ENCODE results near the gene SMIM20.
"Not testable (repeated sequence)": the region's sequence is repeated elsewhere in the genome, so short reads cannot be mapped to it uniquely, and the experiment has no call there.

The SMIM20 gene

DNA sequence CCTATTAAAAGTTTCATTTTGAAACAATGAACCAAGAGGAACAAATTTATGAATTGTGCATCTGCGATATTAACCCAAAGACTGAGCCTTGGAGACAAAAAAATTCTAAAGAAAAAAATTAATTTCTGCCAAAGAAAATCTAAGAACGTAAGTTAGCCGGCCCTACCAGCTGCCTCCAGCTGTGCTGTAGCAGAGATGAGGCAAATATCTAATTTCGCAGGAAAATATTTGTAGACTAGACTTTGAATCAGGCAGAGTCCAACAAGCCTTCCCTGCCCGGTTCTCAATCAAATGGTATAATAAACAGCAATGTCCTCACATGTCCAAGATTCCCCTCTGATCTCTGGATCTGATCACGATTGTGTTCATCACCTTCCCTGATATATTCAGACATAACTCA is 21.2 kb upstream of the SMIM20 start:
- DNase-seq: no peak

DNA sequence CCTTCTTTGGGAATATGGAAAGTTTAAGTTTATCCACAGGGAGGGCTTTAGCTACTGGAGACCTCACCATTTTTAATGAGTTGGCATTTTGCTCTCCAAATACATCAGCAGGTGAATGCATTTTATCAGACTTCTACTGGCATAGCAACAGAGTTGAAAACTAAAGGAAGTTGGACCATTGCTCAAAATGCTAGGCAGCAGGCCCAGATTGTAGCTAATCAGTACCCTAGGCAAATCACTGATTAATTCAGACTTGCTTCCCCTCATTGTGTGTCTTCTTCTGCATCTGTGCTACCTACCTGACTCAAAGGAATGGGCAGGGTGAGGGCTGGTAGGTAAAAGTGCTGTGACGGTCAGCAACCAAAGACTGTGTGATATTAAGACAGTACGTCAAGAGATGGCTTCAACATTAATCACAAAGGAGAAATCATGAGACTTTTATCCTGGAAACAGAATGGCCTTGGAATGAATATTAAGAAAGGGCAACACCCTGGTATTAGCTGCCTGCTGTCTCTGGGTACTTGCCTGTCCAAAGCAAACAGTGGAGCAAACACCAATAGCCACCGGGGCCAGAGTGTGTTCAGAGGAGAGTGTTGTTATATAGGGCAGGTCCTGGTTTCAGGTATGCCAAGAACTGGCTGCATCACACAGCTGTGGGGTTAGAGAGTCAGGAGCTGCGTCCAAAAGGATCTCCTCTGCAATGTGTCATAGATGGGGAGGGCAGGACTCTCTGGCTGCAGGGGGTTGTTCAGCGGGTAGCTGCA is 17.1 kb upstream of the SMIM20 start:
- no peak for DNase-seq

DNA sequence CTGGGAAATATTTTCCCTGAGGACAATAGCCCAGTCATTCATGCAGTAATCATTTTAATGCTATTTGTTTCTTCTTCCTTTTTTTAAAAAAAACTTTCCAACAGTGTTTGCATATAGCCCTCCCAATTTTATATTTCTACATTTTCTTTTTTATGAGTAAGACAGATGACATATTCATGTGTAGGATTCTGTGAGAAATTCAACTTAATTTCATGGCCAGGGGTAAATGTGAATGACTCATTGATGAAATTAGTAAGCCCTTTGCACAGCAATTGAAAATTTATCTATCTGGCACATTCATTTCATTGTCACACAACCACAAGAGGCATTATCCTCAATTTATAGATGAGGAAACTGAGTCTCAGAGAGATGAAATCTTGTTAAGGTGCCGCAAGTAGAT is 13.7 kb upstream of the SMIM20 start:
- DNase-seq: no peak

DNA sequence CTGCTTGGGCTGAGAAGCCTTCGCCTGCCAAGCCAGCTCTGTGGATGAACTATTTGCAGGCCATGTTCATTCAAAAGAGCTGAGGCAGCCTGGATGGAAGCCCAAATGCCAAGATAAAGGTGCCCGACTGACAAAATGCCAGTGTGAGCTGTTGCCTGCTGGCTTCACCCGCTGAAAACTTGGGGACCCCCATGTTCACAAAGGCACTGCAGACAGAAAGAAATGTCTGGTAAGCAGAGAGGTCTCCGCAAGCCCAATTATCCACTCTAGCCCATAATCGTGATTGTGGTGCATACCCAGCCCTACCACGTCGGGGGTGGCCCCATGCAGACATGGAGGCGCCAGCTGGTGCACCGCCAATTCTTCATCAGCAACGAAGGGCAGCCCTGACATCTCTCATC is 13.0 kb upstream of the SMIM20 start:
- DNase-seq: no peak

DNA sequence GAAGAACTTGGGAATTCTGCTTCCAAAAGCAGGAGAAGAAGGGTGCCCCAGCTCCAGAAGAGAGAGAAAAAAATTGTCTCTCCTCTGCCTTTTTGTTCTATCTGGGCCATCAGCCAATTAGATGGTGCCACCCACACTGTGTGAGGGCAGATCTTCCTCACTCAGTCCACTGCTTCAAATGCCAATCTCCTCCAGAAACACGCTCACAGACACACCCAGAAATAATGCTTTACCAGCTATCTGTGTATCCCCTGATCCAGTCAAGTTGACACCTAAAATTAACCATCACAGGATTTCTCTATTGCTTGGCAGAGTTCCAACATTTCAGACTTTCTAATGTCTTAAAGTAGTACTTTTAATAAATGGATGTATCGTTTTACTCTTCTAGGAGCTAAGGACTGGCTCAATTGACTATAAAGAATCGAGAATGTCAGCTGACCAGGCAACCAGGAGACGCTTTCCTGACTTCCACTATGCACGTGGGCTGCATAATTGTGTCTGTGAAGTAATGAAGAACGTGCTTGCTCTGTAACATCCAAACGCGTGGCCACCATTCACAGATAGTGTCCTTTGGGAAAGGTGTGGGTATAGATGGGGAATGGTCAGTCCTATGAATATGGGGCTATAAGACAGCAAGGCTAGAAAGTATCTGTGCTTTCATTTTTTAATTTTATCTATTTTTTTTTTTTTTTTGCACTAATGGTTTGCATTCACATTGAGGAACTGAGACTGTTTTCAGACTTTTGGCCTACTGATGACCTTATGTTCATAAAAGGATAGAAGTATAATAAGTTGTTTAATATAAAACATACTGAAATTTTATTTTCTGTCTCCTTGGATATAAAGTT is 9.9 kb upstream of the SMIM20 start:
- no peak for DNase-seq

DNA sequence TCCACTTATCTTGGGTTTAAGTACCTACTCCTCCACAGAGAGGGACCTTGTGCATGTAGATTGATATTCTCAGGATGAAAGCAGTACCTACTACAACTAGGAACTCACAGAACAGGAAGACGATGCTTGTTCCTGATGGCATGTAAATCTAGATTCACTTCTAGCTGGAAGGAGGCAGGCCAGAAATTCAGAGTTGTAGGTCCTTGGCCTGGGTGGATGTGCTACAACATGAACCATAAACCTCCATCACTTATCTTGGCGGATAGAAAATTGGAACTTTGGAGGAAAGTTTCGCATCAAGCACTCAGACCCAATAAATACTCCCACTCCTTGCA is 9.3 kb upstream of the SMIM20 start:
- no peak for DNase-seq

DNA sequence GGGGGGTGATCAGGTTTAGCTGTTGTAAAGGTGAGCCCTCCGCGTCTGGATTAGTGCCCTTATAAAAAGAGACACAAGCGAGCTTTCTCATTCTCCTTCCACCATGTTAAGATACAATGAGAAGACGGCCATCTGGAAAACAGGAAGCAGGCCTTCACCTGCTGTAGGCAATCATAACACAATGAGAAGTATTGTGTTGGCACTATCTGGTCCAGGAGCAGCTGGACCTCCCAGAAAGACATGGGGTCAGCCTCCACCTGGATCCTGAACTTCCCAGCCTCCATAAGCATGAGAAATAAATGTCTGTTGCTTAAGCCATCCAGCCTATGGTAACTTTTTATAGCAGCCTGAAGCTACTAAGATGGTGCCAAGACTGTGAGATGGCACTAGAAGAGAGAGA is 8.6 kb upstream of the SMIM20 start:
- DNase-seq: no peak

DNA sequence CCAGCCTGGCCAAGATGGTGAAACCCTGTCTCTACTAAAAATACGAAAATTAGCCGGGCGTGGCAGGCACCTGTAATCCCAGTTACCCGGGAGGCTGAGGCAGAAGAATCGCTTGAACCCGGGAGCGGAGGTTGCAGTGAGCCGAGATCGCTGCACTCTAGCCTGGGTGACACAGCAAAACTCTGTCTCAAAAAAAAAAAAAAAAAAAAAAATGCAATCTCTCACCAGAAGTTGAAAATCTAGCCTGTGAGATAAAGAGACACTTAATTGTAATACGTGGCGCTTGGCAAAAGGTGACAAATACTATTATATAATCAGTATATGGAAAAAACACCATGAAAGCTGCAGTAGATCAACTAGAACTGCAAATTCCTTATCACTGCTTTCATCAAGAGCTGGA is 7.9 kb upstream of the SMIM20 start:
- not testable (repeated sequence) for DNase-seq

DNA sequence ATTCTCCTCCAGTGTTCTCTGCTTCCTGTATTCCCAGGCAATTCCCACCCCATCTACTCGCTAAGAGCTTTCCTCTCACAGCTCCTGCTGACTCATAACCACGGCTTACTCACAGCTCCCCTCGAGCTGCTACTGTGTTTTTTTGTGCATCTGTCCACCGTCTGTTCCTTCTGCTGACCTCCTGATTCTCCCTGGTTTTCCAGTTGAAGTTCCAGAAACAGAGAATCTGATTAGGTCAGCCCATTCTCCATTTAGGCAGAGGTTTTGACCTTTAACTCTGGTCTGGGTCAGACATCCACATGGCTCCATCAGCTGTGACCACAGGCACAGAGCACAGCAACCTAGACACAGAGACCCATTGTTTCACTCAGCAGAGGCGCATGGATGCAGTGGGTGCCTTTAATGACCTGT is 5.5 kb upstream of the SMIM20 start:
- no peak for DNase-seq

DNA sequence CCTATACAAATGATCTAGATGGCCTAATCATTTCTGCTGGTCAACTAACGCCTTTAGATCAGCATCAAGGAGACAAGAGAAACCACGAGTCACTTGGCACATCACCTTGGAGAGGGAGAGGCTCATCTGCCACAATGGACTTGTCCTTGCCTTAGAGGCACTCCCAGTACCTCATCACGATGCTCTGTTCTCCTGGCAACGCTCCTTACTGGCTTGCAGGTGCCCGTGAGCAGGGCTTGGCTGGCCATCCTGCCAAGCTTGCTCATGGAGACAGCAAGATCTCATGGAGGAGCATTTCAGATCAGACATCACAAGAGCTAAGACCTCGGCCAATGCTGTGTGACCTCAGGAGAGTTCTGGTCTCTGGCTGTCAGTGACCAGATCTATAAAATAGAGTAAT is 2.7 kb upstream of the SMIM20 start:
- DNase-seq: no peak

DNA sequence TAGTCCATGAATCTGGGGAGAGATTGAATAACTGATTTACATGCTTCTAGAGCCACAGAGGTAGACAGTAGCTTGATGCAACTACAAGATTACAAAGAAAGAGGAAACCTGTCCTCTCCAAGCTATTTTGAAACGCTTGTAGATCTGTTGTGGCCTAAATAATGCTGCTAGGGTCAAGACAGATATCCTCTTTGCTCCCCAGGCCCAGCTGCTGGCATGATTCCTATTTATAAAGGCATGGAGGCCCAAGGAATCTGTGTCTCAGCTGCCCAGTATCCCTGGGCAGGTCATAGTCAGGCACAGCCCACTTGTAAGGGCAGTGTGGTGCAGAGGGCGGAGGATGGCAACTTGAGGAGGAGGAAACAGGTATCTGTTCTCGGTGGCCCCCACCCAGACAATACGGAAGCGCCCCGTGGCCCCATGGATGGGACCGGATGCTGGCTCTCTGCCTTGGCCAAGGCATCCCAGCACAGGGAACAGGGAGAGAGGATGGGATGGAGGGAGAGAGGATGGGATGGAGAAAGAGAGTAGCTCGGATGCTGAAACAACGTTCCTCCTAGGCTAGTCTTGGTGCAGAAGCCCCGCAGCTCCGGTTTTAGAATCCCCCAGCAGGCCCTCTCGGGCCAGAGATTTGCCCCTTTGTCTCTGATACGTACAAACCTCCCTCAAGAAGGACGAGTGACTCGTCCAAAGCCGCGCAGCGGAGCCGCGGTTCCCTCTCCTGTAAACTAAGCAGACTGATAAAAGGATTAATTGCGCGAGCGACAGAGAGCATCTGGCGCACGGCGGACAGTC is 767 bp upstream of the SMIM20 start:
- peak; percentile 2 to 15 for DNase-seq

DNA sequence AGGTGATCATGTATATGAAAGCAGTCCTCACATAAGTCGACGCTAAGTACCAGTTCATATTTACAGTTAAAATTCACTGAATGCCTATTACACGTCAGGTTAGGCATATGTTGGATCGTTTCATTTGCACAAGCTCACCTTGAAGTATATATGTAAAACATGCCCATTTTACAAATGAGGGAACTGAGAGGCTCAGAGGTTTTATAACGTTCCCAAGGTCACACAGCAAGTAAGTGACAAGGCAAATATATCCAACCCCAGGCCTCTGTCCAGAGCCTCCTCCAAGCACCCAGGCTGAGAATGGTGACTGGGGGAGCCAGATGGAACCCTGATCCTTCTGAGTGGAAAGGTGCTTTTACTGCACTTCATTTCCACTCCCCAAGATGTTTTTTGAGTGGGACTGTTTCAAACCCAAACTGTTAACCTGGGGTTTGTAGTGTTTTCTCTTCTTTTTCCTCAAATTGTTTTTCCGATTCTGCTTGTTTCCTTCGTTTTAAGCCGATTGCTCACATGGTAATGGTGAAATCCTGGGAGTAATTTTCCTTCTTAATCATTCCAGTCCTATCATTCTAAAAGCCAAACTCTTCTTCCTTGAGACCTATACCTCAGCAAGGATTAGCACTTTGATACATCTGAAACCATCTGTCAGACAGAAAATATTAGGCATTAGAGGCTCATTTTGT is 791 bp downstream of the SMIM20 start:
- no peak for DNase-seq

DNA sequence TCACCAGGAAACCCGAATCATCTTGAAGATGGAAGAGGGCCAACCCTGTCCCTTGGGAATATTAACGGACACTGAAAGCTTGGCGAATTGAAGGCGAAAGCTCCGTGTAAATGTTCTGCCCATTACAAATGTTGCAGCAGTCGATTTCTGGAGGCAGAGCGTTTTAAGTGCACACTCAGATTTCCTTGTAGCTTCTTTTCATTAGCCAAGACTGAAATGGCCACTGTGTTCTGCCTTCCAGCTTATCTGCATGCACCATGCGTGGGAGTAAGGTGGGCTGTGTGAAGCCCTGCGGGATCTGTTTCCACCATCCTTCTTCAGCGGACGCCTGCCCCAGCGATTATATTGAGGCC is 1.3 kb downstream of the SMIM20 start:
- no peak for DNase-seq

DNA sequence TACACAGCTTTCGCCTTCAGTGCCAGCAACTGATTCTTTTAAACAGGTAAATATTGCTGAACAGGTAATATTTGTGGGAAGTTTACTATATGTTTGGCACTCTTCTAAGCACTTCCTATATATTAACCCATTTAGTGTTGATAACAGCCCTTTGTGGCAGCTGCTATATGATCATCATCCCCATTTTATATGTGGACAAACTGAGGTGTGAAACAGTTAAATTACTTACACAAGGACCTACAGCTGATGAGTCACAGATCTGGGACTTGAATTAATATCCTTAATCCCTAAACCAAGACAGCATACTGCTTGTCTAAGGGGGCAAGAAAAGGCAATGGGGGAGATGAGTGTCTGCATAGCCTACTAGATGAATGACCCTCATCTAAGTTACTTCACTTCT is 2.9 kb downstream of the SMIM20 start:
- DNase-seq: no peak

DNA sequence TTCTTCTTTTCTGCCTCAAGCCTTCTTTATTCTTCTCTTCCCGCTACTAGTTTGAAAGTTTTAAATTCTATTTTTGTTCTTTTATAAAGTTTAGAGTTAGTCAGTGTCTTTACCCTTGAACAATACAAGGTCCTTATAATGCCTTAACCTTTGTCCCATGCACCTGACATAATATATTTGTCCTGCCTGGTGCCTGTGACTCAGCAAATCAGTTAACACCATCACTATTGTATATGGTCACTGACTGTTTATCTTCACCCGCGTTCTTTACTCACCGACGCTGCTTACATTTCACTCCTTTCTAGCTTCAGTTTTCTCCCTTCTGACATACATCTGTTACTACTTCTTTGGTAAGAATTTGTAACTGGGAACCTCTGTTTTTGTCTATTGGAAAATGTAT is 5.7 kb downstream of the SMIM20 start:
- DNase-seq: no peak

DNA sequence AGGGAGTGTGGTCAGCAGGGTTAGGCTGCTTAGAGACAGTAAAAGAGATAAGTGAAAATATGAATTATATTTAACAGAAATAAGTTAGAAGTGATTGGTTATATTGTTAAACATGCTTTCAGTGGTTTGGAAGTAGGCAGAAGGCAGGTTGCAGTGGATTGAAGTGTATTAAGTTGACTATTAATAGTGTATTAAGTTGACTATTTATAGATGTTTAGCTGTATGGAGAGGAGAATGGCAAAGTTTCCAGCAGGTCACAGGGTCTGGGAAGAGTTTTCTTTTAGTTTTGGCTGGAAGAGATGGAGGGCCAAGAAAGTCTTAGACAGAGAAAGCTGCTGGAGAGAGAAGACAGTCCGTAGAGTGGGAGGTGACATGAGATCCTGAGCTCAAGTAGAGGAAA is 7.9 kb downstream of the SMIM20 start:
- DNase-seq: no peak

DNA sequence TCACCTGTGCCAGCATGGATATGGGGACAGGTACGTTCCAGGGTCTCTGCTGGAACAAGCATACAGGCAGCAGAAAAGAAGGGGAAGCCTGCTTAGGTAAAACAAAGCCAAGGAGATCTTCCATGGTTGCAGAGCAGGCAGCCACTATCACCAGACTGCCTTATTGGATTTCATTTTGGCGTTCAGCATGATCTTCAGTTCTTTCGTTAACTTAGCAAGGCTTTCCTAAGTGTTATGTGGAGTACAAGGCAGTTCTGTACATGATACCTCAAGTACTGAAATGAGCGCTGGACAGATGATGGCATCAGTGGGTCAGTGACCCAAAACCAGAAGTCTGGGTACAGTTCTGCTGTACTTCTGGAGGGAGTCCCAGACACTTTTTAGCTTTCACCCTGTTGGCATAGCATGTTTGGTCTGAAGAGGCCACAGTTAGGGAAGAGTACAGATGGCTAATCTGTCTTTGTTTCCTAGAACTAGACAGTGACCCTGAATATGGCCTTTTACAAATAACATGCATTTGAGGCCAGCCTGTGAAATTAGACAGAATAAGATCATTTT is 8.9 kb downstream of the SMIM20 start:
- no peak for DNase-seq

DNA sequence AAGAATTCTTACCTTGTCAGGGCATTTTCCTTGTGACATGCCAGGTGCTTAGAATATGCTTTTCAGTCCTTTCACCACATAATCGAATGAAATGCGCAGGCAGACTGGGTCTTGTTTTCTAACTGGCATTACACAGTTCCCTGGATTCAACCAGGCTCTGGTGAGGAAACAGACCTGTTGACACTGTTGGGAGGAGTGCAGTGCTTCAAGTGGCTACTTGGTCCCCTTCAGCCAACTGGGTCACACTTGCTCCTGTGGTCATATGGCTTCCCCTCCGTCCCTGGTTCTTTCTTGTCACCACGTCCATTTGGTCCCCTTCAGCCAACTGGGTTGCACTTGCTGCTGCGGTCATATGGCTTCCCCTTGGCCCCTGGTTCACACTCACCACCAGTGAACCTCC is 9.7 kb downstream of the SMIM20 start:
- no peak for DNase-seq

DNA sequence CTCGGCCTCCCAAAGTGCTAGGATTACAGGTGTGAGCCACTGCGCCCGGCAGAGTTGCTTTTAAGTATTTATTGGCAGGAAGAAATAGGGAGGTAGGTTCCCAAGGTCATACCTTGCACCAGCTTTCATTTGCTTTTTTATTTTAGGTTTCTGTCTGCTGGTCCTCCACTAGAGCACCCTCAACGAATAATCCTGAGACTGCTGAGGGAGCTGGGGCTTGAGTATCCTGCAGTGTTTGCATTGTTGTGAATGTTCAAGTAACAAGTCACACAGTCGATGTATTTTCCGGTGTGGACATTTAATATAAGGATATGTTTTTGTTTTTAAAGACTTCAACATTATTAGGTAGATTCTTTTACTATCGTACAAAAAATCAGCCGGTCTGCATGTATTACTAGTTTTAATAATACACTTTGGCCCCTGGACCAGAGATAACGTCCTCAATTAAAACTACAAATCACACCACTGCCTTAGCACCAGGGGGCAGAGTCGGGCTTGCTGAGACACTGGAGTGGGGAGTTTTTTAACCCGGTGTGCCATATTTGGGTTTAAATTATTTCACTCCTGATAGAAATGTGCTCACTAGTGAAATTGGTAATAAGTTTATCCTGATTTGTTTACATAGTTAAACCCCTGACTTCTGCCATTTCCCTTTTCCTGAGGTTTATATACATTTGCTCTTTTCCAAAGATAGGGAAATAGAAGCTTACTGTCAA is 11.6 kb downstream of the SMIM20 start:
- DNase-seq: peak in 1 of 2 experiments; percentile 22

DNA sequence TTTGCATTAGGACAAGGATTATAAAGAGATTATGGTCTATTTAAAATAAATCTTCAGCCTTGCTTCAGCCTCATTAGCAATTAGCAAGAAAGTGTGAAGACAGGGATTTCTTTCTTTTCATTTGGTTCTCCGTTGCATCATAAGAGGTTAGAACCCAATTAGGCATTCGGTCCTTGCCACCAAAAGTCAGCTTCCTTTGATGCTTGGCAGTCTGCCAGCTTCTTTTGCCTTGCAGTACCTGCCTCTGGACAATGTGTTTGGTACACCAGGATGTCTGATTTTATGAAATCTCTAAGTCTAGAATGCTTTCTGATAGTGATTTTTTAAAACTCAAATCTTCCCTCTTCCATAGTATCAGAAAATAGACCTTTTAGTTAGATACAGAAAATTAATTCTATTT is 12.4 kb downstream of the SMIM20 start:
- no peak for DNase-seq

DNA sequence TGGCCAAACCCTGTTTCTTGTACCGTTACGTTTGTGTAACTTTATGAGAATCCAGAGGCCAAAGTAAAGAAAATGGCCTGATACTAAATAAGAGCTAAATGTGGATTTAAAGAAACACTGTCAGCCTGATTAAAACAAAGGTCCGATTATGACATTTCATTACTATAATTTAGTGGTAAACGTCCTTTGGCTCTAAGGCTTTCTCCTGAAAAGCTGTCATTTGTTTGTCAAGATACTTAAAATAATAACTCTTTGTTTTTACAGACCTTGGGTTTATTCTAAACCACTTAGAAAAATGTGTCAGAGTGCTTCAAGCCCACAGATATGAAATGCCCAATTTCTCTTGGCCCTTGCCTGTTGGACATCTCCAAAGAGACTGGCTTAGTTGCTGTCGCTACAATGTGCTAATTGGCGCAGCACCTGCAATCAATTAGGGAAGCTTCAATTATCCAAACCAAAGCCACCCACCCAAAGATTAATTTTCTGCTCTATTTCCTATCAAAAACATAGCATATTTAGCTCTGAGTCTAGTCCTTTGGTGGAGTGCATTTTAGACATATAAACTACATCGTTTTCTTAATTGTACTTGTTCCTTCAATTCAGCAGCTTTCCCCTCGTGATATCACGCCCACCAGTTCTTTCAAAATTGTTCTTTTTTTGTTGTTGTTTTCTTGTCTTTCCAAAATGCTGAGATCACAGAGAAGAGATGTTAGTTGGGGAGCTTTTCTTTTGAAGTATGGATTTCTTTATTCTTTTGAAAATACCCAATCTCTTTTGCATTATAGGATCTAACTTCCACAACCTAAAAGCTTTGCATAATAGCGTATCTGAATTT is 13.6 kb downstream of the SMIM20 start:
- no peak for DNase-seq

All from stimulated activated CD4-positive, alpha-beta T cell treated with anti-CD3 and anti-CD28 coated beads, Interleukin-4, amount 100 ng/mL, for 4 hours (primary cell).